Measurements from ENCODE around the gene MS4A6E. TPM values are rescaled to one million over a fixed set of nuclear protein-coding genes. Genes with fewer than 3 reads are reported as not detected.

MS4A6E gene
- total RNA-seq, 4 donors from 2014 or later, result not detected

DNA sequence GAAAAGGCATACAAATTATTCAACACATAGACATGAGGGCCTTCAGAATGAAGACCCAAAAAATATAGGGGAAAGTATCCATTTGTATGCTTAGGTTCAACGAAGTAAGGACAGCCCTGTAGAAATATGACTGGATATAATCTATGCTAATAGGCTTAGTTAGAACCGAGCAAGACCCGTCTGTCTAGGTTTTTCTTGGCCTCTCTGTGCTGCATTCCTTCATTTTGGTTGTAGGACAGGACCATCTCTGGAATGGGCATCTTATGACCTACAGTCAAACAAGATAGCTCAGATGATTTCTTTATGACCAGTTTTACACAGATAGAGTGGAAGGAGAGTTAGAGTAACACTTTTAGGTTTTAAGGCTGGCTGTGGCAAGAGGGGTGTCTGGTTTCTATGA lies 45.7 kb downstream of the MS4A6E start:
- H3K27me3 ChIP-seq, result no peaks in the 10 kb centered on the region
- no peaks in the 10 kb centered on the region for H3K4me1 ChIP-seq
- 86% methylated on average over 3 of the region's 3 CpGs for WGBS
- no peaks in the 10 kb centered on the region for H3K36me3 ChIP-seq
- TF ChIP-seq EP300 (IDR thresholded peaks at IDR 0.05) (no peak), POLR2A (IDR thresholded peaks at IDR 0.05) (no peak), POLR2AphosphoS5 (IDR thresholded peaks at IDR 0.05) (no peak)
- TF ChIP-seq, protein P1, sequence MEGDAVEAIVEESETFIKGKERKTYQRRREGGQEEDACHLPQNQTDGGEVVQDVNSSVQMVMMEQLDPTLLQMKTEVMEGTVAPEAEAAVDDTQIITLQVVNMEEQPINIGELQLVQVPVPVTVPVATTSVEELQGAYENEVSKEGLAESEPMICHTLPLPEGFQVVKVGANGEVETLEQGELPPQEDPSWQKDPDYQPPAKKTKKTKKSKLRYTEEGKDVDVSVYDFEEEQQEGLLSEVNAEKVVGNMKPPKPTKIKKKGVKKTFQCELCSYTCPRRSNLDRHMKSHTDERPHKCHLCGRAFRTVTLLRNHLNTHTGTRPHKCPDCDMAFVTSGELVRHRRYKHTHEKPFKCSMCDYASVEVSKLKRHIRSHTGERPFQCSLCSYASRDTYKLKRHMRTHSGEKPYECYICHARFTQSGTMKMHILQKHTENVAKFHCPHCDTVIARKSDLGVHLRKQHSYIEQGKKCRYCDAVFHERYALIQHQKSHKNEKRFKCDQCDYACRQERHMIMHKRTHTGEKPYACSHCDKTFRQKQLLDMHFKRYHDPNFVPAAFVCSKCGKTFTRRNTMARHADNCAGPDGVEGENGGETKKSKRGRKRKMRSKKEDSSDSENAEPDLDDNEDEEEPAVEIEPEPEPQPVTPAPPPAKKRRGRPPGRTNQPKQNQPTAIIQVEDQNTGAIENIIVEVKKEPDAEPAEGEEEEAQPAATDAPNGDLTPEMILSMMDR (IDR thresholded peaks at IDR 0.05), result no peak
- DNase-seq (ENCODE audit: low spot score in 2 of 2), result no peak
- H3K27ac ChIP-seq, result no peak overlapping the region
- H3K9me3 ChIP-seq, result no peaks in the 10 kb centered on the region
- H3K4me3 ChIP-seq, result no peak overlapping the region

GRCh38 chr11:60375316-60375715 lies 48.3 kb downstream of the MS4A6E start:
- 93% methylated on average over 3 of the region's 3 CpGs for WGBS
- Histone ChIP-seq H3K4me1 (no peaks in the 10 kb centered on the region), H3K36me3 (no peaks in the 10 kb centered on the region), H3K27ac (no peak overlapping the region), H3K9me3 (no peaks in the 10 kb centered on the region), H3K4me3 (no peak overlapping the region), H3K27me3 (no peaks in the 10 kb centered on the region)
- TF ChIP-seq, protein P1 (IDR thresholded peaks at IDR 0.05), result no peak
- TF ChIP-seq POLR2AphosphoS5 (IDR thresholded peaks at IDR 0.05) (no peak), POLR2A (IDR thresholded peaks at IDR 0.05) (no peak), EP300 (IDR thresholded peaks at IDR 0.05) (no peak)
- DNase-seq (ENCODE audit: low spot score in 2 of 2), result no peak

DNA sequence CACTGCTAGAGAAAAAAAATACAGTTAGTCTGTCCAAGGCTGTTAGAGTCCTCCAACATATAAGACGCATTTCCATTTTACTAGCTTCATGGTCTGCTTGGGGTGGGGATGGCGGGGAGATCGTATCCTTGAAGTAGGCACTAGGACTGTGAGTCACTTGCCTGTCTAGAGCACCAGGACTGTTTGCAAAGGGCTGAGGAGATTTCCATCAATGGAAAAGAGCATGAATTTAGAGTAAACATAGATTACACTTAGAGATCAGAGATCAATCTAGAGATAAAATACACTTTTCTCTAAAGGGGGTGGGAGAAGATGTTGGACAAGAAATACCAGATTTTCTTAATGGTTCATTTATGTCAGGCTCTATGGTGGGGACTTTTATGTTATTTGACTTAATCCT lies 49.5 kb downstream of the MS4A6E start:
- no peaks in the 10 kb centered on the region for H3K9me3 ChIP-seq
- no peak for DNase-seq (ENCODE audit: low spot score in 2 of 2)
- TF ChIP-seq, protein P1 (IDR thresholded peaks at IDR 0.05), result no peak
- TF ChIP-seq POLR2A (IDR thresholded peaks at IDR 0.05) (no peak), POLR2AphosphoS5 (IDR thresholded peaks at IDR 0.05) (no peak), EP300 (IDR thresholded peaks at IDR 0.05) (no peak)
- H3K36me3 ChIP-seq, result no peaks in the 10 kb centered on the region
- no peaks in the 10 kb centered on the region for H3K4me1 ChIP-seq
- no peak overlapping the region for H3K27ac ChIP-seq
- no peak overlapping the region for H3K4me3 ChIP-seq
- no peaks in the 10 kb centered on the region for H3K27me3 ChIP-seq
- WGBS, result 83% methylated on average over 3 of the region's 3 CpGs

DNA sequence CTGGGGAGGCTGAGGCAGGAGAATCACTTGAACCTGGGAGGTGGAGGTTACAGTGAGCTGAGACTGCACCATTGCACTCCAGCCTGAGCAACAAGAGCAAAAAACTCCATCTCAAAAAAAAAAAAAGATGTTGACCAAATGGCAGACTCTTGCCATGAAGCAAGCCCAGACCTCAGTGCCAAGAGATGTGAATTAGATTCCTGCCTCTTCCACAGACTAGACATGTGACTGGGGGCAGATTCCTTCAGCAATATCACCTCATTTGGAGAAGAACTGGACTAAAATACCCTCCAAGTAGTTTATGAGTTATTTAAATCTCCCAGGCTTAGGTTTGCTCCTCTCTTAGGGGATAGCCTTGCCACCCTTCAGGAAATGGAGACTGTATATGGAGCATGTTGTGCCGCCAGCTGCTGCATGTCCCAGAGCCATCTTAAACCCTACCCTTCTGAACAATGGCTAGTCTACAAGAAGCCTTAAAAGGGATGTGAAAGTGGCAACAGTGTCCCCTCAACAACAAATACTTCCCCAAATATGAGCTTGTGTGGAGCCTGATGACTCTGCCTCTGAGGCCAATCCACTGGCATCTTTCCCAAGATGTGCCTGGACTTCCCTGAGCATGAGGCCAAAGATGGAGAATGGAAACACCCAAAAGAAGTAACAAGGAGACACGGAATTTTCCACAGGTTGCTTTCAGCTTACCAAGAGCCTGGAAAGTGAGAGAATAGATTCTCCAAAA lies 50.5 kb downstream of the MS4A6E start:
- TF ChIP-seq POLR2AphosphoS5 (IDR thresholded peaks at IDR 0.05) (no peak), EP300 (IDR thresholded peaks at IDR 0.05) (no peak), POLR2A (IDR thresholded peaks at IDR 0.05) (no peak)
- TF ChIP-seq, protein P1 (IDR thresholded peaks at IDR 0.05), result no peak
- no peaks in the 10 kb centered on the region for H3K36me3 ChIP-seq
- no peaks in the 10 kb centered on the region for H3K4me1 ChIP-seq
- no peak overlapping the region for H3K4me3 ChIP-seq
- 71% methylated on average over 2 of the region's 2 CpGs for WGBS
- H3K27ac ChIP-seq, result no peak overlapping the region
- H3K27me3 ChIP-seq, result no peaks in the 10 kb centered on the region
- H3K9me3 ChIP-seq, result no peaks in the 10 kb centered on the region
- DNase-seq (ENCODE audit: low spot score in 2 of 2), result no peak

GRCh38 chr11:60378354-60378753 lies 51.3 kb downstream of the MS4A6E start, which contains the start of gene MS4A7:
Gene MS4A7 (plus strand): TSS chr11:60378532. CDS start chr11:60383142, 4,610 bp downstream.
- H3K4me3 ChIP-seq, result peak within 1 kb of the TSS; percentile 33
- TF ChIP-seq POLR2A (IDR thresholded peaks at IDR 0.05) (peak in 1 of 2 donors; percentile 55), EP300 (IDR thresholded peaks at IDR 0.05) (no peak)
- H3K36me3 ChIP-seq, result no peaks in the 10 kb centered on the region
- DNase-seq (ENCODE audit: low spot score in 2 of 2), result no peak
- WGBS, result 61% methylated on average over 3 of the region's 3 CpGs
- H3K27me3 ChIP-seq, result no peaks in the 10 kb centered on the region
- H3K9me3 ChIP-seq, result no peaks in the 10 kb centered on the region
- H3K4me1 ChIP-seq, result no peaks in the 10 kb centered on the region
- H3K27ac ChIP-seq, result peak within 1 kb of the TSS; percentile 40

All from suprapubic skin (tissue), 4 donors.